GM12801 (cell line): Measurements from ENCODE around the gene DNMT1.

Source experiments
- CTCF ChIP-seq: IDR thresholded peaks from one replicate; pipeline ENCODE4 v1.5.1; 2011; ENCODE audit warnings: control low read depth; ENCODE audit not compliant: insufficient read length; ENCODE audit errors: extremely low read depth

Gene DNMT1

DNA sequence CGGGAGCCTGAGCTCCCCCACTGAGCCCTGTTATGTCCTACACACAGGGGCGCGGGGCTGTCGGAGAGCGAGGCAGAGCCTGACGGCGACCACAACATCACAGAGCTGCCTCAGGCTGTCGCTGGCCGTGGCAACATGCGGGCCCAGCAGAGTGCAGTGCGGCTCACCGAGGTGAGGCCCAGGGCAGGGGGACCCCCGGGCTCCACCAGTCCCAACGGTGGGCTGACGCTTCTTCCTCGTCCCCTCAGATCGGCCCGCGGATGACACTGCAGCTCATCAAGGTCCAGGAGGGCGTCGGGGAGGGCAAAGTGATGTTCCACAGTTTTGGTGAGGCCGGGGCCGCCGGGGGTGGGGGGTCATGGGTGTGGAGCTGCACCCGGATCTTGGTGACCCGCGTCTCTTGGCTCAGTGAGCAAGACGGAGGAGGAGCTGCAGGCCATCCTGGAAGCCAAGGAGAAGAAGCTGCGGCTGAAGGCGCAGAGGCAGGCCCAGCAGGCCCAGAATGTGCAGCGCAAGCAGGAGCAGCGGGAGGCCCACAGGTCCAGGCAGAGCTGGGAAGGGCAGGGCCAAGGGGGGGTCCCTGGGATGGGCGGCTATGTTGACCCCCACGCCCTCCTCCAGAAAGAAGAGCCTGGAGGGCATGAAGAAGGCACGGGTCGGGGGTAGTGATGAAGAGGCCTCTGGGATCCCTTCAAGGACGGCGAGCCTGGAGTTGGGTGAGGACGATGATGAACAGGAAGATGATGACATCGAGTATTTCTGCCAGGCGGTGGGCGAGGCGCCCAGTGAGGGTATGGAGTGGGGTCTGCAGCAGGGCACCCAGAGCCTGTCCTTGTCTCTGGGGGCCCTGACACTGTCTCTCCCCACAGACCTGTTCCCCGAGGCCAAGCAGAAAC, 84.4 kb downstream of the DNMT1 start:
- no peak for TF ChIP-seq CTCF

- no peak for TF ChIP-seq CTCF
Observed at GRCh38 chr19:10109528-10109927, 85.2 kb downstream of the DNMT1 start.

DNA sequence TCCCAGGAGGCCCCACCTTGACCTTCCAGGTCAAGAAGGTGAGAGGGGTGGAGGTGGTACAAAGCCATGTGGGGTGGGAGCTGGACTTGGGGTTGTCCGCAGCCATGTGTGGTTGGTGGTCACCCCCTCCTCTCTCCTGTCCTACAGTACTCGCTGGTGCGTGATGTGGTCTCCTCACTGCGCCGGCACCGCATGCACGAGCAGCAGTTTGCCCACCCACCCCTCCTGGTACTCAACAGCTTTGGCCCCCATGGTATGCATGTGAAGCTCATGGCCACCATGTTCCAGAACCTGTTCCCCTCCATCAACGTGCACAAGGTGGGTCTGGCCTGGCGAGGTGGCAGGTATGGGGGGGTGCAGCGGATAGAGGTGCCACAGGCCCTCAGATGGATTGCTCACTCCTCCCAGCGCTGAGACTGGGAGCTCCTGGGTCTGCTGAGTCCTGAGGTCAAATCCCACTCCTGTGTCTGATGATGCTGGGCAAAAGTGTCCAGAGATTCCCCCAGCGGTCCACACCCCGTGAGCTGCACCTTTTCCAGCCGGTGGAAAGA, 86.9 kb downstream of the DNMT1 start:
- no peak for TF ChIP-seq CTCF

- TF ChIP-seq CTCF = no peak
Observed at GRCh38 chr19:10107254-10107653, 87.5 kb downstream of the DNMT1 start.

DNA sequence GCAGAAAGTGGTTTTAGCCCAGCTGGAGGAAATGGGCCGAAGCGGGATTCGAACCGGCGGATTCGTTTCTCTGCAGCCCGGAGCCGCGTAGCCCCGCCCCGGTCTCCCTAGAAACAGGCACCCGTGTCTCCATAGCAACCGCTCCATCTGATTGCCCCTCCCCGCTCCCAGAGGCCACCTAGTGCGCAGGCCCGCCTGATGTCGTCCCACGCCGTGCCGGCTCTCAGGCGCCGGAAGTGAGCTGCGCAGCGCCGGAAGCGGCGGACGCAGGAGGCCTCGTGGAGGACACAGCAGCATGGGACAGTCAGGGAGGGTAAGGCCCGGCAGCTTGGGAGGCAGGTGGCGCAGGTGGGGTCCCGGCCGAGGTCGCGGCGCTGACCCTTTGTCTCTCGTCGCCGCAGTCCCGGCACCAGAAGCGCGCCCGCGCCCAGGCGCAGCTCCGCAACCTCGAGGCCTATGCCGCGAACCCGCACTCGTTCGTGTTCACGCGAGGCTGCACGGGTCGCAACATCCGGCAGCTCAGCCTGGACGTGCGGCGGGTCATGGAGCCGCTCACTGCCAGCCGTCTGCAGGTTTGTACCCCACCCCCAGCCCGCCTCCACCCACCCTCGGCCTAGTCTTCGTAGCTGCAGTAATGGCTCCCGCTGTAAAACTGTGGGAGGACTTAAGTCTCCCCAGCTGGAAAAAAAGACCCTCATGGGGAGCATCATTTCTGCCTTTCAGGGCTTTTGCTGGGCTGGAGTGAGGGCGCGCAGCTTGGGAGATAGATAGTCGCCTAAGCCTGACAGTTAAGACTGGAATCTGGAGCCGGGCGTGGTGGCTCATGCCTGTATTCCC, 88.4 kb downstream of the DNMT1 start, which contains the start of gene PPAN:
Gene PPAN (plus strand): TSS at position 263 of the 837 bp plus-strand sequence. CDS start 33 bp downstream, at position 296.
- TF ChIP-seq CTCF = no peak

- TF ChIP-seq CTCF = no peak
Observed at GRCh38 chr19:10105509-10106099, 89.1 kb downstream of the DNMT1 start.
